HG03442 (cell line): ENCODE measurements around the gene ADGRG3.

Source experiments
- ATAC-seq: cut with Tn5 transposase; IDR thresholded peaks from one replicate; pipeline ENCODE4 v1.9.1; 2021; ENCODE audit warnings: mild to moderate bottlenecking, moderate library complexity; ENCODE audit not compliant: unreplicated experiment

Gene ADGRG3

GRCh38 chr16:57645691-57646387 lies 22.3 kb upstream of the ADGRG3 start:
- ATAC-seq, result no peak

- no peak for ATAC-seq
Measured at GRCh38 chr16:57646388-57647039, 21.6 kb upstream of the ADGRG3 start.

DNA sequence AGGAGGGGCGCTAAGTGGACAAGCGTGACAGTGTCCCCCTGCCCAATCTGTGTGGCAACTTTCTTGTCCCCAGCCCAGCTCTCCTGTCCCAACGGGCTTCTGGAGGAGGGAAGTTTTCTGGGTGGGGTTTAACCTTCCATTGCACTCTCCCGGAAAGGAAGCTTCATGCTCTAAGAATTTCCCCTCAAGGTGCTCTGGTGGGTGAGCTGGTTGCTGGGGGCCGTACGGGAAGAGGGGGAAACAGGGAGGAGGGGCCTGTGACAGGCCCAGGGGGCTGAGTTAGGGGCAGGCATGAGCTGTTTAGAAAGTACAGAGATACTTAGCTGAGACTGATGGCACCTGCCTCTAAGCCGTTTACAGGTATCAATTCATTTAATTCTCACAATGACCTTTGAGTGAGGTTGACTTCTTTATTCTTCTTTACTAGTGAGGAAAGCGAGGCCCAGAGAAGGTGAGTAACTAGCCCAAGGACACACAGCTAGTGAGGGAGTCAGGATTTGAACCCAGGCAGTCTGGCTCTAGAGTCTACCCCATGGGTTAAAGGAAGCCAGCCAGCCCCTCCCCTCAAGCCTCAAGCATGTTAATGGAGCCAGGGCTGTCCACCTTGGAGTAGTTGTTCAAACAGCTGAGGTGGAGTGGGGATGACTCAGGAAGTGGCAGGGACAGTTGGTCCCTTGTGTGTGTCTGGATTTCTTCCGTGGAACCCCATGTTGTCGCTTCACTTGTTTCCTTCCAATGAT lies 20.8 kb upstream of the ADGRG3 start:
- no peak for ATAC-seq

DNA sequence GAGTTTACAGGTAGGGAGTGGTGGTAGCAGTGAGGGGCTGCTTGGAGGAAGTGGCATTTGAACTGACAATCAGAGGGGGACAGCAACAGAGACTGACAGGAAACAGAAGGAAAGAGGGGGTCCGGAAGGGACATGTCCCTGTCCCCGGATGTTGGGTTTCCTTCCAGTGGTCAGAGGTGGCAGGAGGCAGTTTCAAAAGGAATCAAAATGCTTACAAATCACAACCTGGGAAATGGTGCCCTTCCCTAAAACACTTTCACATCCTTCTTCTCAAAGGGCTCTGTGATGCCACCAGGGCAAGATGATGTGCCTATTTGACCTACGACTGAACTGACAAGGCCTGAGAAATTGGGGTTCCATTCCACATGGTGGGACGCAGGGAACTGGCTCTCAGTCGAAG lies 20.0 kb upstream of the ADGRG3 start:
- no peak for ATAC-seq

DNA sequence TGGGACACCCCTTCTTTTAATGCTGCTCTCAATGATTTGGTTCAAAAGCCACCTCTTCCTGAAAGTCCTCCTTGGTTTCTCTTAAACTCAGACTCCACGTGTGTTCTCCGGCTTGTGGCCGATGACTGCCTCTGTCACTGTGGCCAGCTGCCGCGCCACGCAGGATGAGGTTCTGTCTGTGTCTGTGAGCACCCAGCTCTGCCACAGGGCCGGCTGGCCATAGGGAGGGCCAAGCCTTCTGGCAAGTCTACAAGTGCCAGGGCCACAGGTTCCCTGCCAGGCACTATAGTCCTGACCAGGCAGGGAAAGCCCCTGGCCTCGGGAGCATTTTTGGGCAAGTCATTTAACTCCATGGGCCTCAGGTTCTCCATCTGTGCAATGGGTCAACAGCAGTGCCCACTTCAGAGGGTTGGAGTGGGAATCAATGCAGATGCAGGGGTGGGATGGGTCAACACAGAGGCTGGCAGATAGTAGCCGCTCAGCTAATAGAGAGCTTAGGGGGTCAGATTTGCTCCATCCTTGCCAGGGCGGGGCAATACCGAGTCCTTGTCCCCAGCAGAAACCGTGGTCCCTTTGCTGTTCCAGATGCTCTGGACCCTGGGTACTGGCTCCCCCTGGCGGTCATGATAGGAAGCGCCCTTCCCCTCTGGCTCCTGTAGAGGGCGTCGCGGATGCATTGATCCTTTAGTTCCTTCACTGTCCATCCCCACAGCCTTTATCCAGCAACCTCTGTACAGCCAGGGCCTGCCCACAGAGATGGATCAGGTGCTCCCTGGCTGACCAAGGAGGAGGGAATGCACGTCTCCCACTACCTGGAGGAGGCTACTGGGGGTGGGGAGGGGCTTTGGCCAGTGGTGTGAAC lies 19.3 kb upstream of the ADGRG3 start:
- peak; percentile 60 for ATAC-seq

- no peak for ATAC-seq
Measured at GRCh38 chr16:57649443-57649751, 18.7 kb upstream of the ADGRG3 start.

GRCh38 chr16:57649846-57650245 lies 18.3 kb upstream of the ADGRG3 start:
- no peak for ATAC-seq

DNA sequence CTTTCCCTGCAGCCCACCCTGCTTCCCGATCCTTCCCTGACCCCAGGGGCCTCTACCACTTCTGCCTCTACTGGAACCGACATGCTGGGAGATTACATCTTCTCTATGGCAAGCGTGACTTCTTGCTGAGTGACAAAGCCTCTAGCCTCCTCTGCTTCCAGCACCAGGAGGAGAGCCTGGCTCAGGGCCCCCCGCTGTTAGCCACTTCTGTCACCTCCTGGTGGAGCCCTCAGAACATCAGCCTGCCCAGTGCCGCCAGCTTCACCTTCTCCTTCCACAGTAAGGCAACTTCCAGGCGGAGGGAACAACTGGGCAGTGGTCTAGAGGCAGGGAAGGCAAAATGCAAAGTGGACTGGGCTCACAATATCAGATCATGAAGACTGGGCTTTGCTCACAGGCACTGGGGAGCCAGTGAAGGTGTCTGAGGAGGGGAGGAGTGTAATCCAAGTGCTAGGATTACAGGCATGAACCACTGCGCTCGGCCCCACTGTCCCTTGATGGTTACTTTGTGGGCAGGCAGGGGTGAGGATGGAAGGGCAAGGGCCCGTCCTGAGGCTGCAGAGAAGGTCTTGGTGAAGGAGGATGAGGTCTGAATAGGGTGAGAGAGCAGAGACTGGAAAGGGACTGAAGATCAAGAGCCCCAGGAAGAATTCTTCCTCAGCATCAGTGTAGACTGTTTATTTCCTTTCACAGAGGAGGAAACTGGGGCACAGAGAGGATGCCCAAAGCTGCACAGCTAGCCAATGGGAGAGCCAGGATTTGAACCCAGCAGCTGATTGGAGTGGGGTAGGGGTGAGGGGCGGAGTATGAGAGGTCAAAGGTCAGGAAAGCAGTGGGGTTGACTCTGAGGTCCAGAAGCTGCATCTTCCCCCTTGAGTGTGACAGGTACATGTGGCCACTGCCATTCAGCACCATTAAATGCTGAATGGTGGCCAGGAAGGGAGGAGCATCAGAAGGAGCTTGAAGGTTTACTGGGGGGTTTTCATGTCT lies 16.5 kb upstream of the ADGRG3 start:
- no peak for ATAC-seq

- no peak for ATAC-seq
Measured at GRCh38 chr16:57652695-57653471, 15.2 kb upstream of the ADGRG3 start.

DNA sequence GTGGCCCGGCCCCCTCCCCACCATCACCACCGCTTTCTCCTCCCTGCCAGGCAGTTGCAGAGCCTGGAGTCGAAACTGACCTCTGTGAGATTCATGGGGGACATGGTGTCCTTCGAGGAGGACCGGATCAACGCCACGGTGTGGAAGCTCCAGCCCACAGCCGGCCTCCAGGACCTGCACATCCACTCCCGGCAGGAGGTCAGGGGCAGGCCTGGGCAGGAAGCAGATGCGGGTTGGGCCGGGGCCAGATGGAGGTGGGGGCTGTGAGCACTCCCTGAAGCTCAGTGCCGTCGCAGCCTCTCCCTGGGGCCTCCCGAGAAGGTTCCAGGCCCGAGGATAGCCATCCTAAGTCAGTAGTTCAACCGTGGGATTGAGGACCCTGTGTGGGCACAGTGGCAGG lies 14.2 kb upstream of the ADGRG3 start:
- ATAC-seq, result no peak

GRCh38 chr16:57656342-57656955 lies 11.7 kb upstream of the ADGRG3 start:
- no peak for ATAC-seq

- ATAC-seq, result no peak
Measured at GRCh38 chr16:57657228-57657627, 10.9 kb upstream of the ADGRG3 start.

DNA sequence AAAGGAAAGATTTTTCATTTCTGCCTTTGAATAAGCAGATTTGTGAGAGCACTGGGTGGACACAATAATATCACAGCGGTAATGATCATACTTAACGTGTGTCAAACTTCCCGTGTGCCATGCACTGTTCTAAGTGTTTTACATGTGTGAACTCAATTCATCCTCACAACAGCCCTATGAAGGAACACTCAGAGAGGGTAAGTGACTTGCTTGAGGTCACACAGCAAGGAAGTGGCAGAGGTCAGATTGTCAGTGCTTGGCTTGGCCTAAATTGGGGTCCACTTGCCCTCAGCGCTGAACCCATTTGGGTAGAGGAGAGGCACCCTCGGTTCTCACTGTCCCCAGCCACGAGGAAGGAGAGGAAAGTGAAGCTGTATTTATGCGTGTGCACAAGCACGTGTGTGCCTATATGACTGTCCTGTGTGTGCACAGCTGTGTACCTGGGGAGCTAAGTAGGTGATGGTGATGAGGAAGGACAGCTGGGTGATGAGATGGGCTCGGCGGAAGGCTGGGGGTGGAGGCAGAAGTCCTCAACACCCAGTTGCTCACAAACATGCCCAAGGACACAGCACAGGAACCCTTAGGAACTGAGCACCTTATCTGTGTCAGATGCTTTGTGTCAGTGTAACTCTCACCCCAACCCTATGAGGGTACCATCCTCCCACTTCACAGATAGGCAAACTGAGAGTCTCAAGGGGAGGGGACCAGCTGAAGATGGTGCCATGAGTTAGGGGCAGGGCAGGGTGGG lies 9.8 kb upstream of the ADGRG3 start:
- ATAC-seq, result no peak

- ATAC-seq, result no peak
Measured at GRCh38 chr16:57658878-57659674, 9.0 kb upstream of the ADGRG3 start.

- no peak for ATAC-seq
Measured at GRCh38 chr16:57660715-57661463, 7.2 kb upstream of the ADGRG3 start.

DNA sequence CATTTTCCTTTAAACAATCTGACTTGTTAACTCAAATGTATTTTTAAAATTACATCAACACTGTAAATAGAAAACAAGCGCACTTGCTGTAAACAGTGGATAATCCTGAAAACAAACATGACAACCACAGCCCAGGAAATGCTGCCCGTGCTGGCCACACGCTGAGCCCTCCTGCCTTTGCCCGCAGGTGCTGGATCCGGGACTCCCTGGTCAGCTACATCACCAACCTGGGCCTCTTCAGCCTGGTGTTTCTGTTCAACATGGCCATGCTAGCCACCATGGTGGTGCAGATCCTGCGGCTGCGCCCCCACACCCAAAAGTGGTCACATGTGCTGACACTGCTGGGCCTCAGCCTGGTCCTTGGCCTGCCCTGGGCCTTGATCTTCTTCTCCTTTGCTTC lies 6.6 kb upstream of the ADGRG3 start:
- no peak for ATAC-seq
